Muscle of back (tissue), 11 donors: ENCODE data around the gene PLEKHB1. TPM values are rescaled to one million over a fixed set of nuclear protein-coding genes. Genes with fewer than 3 reads are reported as not detected.
A peak's percentile ranks its signal among the peaks of the same experiment; 100 is the strongest.

Experiments used
- DNase-seq, 3 donors: peaks; one replicate each; pipeline versions ENCODE4 v3.0.0 to v3.0.0-alpha.2; 2013
- polyA plus RNA-seq, 10 donors: library from polyadenylated mRNA; unstranded; fragments of 120-200 nt; gene quantifications; one replicate each; pipeline ENCODE4 v1.2.1, GENCODE V29; 2013; ENCODE audit not compliant: insufficient read length in 10 of 10

Gene PLEKHB1
- polyA plus RNA-seq, 10 donors = 0.74 to 3.9 (median 1.2) TPM

DNA sequence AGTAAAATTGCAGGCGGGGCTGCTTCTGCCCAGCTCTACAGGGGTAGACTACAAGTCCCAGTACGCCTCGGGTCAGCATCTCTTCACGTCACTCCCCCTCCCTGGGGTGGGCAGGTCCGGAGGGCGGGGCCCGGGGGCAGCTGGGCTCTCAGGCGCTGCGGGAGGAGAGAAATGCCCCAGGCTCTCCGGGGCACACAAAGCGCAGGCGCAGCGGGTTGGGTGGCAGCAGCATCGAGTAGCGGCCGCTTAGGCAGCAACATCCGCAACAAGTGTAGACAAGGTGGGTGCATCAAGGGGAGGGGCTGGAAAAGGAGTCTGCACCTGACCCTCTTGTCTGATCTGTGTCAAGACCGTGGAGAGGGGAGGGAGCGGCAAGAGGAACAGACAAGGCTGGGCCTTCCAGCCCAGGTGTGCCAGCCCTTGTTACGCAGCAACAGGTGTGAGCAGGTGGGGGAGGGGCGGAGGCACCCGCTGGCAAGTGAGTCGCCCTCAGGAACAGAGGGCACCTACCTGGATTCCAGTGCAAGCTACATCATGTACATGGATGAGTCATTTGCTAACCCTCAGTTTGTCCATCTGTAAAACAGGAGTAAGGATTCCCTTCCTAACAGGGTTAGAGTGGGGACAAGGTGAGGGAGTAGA lies 1.2 kb downstream of the PLEKHB1 start:
- peak; percentile 55 to 79 (median 68) for DNase-seq

- DNase-seq = no peak
Measured at GRCh38 chr11:73648121-73648520, 1.7 kb downstream of the PLEKHB1 start.

GRCh38 chr11:73648571-73649046 lies 2.2 kb downstream of the PLEKHB1 start:
- DNase-seq = no peak

- DNase-seq = no peak
Measured at GRCh38 chr11:73649206-73649605, 2.8 kb downstream of the PLEKHB1 start.

GRCh38 chr11:73650400-73650799 lies 4.0 kb downstream of the PLEKHB1 start:
- no peak for DNase-seq

DNA sequence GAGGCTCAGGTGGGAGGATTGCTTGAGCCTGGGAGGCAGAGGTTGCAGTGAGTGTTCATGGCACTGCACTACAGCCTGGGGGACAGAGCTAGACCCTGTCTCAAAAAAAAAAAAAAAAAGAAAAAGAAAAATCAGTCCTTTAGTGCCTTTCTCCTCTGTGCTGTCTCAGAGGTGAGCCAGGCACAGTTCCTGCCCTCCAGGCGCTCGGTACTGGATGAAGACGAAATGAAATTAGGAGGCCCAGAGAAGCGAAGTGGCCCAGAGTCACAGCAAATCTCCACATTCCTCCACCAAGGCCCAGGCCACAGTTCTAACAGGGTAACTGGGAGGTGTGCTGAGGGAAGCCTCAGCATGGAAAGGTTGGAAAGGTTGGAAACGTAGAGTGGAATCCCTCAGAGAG lies 4.9 kb downstream of the PLEKHB1 start:
- no peak for DNase-seq

DNA sequence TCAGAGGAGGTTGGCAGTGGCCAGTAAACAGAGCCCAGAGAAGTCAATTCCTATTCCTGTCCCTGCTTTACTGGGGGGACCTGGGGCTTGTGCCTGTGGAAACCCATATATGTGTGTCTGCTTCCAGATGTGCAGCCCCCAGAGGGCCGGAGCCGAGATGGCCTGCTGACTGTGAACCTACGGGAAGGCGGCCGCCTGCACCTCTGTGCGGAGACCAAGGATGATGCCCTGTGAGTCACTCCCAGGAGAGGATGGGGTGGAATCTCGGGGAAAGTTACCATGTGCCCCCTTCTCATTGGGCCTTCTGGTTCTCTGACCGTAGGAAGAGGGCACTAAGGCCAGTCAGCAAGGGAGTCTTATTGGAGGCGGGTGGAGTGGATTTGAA lies 5.3 kb downstream of the PLEKHB1 start:
- no peak for DNase-seq

- DNase-seq = peak in 1 of 3 donors; percentile 38
Measured at GRCh38 chr11:73652046-73652730, 5.8 kb downstream of the PLEKHB1 start.

DNA sequence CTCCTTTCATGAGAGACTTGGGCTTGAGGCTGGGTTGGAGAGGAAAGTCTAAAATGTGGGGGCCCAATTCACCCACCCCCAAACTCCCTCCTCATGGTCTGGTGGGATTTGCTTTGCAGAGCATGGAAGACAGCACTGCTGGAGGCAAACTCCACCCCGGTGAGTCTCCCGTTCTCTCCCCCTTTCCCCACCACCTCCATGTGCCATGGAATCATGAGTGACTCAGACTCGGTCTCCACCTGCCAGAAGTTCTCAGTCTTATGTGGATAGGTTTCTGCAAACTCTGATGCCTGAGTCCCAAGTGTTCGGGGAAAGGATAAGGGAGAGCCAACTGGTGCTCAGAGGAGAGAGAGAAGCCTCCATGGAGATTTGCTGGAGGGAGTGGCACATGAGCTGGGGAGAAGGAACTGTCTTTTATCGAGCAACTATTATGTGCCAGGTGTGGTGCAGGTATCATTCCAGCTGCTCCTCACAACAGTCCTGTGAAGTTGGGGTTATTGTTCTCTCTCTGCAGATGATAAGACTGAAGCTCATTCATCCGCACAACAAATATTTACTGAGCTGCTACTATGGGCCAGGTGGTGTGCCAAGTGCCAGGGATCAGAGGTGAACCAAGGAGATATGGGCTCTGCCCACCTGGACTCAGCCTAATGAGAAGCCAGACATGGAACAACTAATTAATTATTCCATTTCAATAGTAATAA lies 6.6 kb downstream of the PLEKHB1 start:
- no peak for DNase-seq

DNA sequence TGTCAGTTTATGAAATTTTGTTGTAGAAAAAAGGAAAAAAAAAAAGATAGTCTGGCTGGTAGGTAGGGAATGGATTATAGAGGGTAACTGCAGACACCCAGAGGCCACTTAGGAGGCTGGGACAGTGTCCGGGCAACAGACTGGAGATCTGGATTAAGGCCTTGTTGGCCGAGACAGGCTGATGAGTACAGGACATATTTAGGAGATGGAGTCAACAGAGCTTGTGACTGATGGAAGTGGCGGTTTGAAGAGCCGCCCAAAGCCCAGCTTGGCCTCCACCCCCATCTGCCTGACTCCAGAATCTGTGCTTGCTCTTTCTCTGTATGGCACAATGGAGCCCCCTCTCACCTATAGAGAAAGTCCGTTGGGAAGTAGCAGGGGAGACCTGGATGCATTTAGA lies 7.6 kb downstream of the PLEKHB1 start:
- no peak for DNase-seq

DNA sequence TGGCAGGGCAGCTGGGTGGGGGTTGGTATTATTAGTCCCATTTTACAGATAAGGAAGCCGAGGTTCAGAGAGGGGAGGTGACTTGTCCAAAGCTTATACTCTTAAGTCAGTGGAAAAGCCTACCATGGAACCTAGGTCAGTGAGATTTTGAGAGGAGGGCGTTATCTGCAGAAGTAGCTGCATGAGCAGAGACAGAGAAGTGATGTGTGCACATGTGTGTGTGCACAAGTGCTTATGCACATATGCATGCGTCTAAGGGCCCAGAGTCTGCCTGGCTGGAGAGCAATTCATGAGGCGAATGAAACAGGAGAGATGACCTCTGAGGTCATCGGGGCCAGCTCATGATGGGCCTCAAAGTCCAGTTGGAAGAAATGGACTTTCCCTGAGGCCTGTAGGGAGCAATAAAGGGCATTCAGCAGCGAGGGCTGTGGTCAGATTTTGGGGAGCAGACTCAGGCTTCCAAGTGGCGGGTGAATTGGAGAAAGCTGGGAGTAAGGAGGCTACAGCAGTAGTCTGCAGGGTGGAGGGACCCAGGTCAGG lies 8.2 kb downstream of the PLEKHB1 start:
- no peak for DNase-seq

- DNase-seq = no peak
Measured at GRCh38 chr11:73655686-73656085, 9.3 kb downstream of the PLEKHB1 start.

DNA sequence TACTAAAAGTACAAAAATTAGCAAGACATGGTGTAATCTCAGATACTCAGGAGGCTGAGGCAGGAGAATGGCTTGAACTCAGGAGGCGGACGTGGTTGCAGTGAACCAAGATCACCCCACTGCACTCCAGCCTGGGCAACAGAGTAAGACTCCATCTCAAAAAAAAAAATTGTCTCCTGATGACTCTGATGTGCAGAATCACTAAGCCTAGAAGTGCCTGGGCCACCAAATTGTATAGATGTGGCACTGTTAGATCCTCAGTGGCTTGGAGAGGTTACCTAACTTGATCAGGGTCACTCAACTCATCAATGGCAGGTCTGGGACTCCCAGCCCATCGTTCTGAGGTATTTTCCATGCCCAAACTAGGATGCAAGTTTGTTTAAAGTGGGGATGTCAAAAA lies 10.6 kb downstream of the PLEKHB1 start:
- no peak for DNase-seq

- DNase-seq = no peak
Measured at GRCh38 chr11:73659961-73660360, 13.6 kb downstream of the PLEKHB1 start.

DNA sequence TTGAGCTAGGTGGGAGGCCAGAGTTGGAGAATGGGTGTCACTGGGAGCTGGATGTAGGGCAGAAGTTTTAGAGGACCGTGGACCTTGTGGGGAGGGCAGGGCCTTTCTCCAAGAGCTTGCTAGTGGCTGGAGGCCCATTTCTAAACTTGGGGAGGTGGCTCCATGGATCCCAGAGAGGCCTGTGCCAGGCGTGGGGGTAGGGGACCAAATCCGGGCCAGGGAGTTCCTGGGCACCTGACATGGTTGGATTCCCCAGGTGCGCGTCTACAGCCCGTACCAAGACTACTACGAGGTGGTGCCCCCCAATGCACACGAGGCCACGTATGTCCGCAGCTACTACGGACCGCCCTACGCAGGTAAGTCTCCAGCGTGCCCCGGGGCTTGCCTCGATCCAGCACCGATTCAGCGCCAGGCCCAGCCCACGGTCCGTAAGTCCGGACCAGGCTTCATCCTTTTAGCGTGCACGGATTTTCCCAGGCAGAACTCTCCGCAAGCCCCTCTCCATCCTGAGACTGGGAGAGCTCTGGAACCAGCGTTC lies 14.2 kb downstream of the PLEKHB1 start:
- DNase-seq = no peak

GRCh38 chr11:73661035-73661628 lies 14.8 kb downstream of the PLEKHB1 start:
- peak; percentile 81 to 94 (median 89) for DNase-seq

DNA sequence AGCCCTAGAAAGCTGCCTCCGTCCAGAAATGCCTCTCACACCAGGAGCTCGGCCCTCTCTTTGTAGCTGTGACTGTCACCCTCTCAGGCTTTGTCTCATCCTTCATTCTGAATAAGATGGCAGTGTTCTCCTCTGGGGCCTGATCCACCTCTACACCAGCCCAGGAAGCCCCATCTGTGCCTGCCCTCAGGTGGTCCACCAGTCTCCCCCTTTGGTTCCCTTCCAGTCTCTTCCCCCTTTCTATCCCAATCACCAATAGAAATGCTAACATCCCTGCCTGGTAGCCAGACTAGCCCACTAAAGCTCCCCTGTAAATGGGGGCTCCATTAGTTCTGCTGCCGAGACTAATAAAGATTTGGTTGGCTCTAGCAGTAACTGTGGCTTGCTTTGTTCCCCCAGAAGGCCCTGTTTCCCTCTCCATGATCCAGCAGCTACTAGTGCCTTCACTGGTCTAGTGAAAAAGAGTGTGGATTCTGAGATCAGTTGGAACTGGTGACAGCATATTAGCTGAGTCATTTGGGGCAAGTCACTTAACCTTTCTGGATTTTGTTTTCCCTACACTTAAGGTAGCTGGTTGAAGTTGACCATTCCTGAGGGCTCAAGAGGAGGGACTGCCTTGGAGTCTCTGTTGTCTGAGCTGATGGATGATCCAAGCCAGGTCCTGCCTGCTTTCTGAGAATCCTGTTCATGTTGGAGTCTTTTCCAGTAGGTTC lies 16.2 kb downstream of the PLEKHB1 start:
- no peak for DNase-seq

DNA sequence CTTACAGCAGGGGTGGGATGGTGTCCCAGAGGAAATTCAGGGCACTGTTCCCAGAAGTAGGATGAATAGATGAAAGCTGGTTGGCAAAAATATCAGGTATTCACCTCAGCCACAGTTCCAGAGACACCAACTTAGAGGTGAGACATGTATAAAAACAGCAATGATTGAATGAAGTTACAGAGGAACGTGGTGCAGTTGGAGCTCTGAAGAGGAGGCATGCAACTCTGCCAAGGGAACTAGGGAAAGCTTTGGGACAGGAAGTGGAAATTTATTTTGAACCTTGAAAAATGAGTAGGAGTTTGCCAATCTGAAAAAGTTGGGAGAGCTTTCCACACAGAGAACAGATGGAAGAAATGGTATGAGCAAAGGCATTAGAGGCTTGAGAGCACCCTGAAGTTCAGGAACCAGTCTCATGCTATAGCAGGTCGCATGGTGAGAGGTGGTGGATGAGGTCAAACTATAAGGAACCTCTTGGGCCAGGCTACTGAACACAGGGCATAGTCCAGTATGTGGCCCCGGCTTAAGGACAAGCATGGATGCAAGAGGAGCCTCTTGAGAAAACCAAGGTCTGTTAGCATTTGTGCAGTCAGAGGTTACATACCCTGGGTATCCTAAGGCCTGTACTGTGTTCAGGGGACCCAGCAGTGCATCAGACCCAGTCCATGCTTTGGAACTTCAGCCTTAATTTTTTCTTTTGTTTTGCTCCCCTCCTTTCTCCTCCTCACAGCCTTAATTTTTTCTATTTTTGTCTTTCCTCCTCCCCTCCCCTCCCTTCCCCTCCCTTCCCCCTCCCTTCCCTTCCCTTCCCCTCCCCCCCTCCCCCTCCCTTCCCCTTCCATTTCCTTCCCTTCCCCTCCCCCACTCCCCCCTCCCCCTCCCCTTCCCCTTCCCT lies 17.5 kb downstream of the PLEKHB1 start:
- DNase-seq = no peak

DNA sequence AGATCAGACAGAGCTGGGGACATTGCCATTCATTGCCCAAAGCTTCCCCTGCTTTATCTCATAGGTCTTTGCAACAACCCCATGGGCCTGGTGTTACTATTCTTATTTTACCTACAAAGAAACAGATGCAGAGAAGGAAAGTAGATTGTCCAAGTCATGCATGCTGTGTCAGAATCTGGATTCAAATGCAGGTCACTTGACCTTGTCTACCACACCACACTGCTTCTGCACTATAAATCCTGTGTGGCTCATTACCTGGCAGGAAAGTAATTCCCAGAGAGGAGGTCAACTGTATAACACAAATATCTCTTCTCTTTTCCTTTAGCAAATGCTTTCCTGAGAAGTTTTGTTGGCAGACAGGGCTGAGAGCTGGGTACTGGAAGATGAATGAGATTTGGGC lies 18.5 kb downstream of the PLEKHB1 start:
- DNase-seq = no peak

DNA sequence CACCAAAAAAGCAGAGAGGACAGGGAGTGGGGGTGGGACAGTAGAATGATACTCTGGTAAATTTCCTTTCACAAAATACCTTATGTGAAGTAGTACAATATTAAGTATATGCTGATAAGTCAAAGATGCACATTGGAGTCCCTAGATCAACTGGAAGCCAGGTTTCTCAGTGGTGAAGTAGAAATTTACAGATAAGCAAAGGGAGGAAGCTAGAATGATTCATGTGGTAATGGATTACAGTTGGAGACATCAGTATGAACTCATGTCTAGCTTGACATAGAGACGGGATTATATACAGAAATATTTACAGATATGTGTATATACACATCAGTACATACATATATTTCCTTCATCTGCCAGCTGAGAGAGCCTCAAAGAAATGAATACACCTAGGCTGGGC lies 21.5 kb downstream of the PLEKHB1 start:
- no peak for DNase-seq
